IMR-90 (cell line): ENCODE measurements around the gene FOCAD. TPM values are rescaled to one million over a fixed set of nuclear protein-coding genes. Genes with fewer than 3 reads are reported as not detected.

Source experiments
- ATAC-seq: fragments of 200-7000 bp; cut with Tn5 transposase; 2 replicates; pipeline ENCODE4 v1.9.1; 2020; ENCODE audit warnings: low read depth, mild to moderate bottlenecking, moderate library complexity
- BruUV-seq: library from RNA; stranded (reverse); fragments of 400-500 nt; replicated peaks from 2 replicates; lab custom pipeline; 2021; lab: Mats Ljungman, UMichigan
- CTCF ChIA-PET: fragments of 300-600 bp; formaldehyde crosslinking; extraction: SDS; loops from one replicate; lab custom pipeline; 2021; ENCODE audit warnings: antibody characterized with exemption; lab: Yijun Ruan, JAX
- POLR2A ChIA-PET: fragments of 300-600 bp; sonication (Branson Sonifier 250); formaldehyde crosslinking; loops from one replicate; lab custom pipeline; 2022; ENCODE audit warnings: antibody characterized with exemption; ENCODE audit not compliant: unreplicated experiment; lab: Charles Lee
- DNase-seq: peaks from one replicate; pipeline ENCODE4 v3.0.0; 2013
- H2AFZ ChIP-seq: replicated peaks from 2 replicates; pipeline ENCODE3; 2013; ENCODE audit warnings: low read length, mild to moderate bottlenecking; ENCODE audit not compliant: poor library complexity
- H2AK5ac ChIP-seq: 2 replicates; pipeline ENCODE4 v1.6.1; 2013; ENCODE audit warnings: low read depth, low read length, inconsistent platforms
- H2AK9ac ChIP-seq: replicated peaks from 2 replicates; pipeline ENCODE3; 2013; ENCODE audit warnings: mild to moderate bottlenecking, low read depth, low read length, moderate library complexity; ENCODE audit not compliant: poor library complexity
- H2BK120ac ChIP-seq: 2 replicates; pipeline ENCODE4 v1.6.1; 2013; ENCODE audit warnings: low read depth, low read length, inconsistent platforms
- H2BK15ac ChIP-seq: 3 replicates; pipeline ENCODE4 v1.6.1; 2013; ENCODE audit warnings: low read depth, low read length, inconsistent platforms
- H2BK20ac ChIP-seq: 2 replicates; pipeline ENCODE4 v1.6.1; 2013; ENCODE audit warnings: low read depth, mild to moderate bottlenecking, inconsistent platforms, low read length, moderate library complexity
- H2BK5ac ChIP-seq: 2 replicates; pipeline ENCODE4 v1.6.1; 2013; ENCODE audit warnings: mild to moderate bottlenecking, low read depth, low read length, inconsistent platforms; ENCODE audit not compliant: poor library complexity, severe bottlenecking
- H3K14ac ChIP-seq: replicated peaks from 2 replicates; pipeline ENCODE4 v1.6.1; 2013; ENCODE audit warnings: low read depth, low read length, inconsistent platforms
- H3K18ac ChIP-seq: 2 replicates; pipeline ENCODE4 v1.6.1; 2013; ENCODE audit warnings: low read depth, low read length, control low read depth
- H3K23ac ChIP-seq: 2 replicates; pipeline ENCODE4 v1.6.1; 2013; ENCODE audit warnings: low read depth, low read length, inconsistent platforms
- H3K27ac ChIP-seq: 2 replicates; pipeline ENCODE4 v1.5.1; 2013; ENCODE audit warnings: mild to moderate bottlenecking, control low read depth, low read length; ENCODE audit not compliant: insufficient read depth
- H3K27me3 ChIP-seq: 2 replicates; pipeline ENCODE4 v1.6.1; 2013; ENCODE audit warnings: low read length; ENCODE audit not compliant: control insufficient read depth, insufficient read depth
- H3K36me3 ChIP-seq: 2 replicates; pipeline ENCODE4 v1.6.1; 2013; ENCODE audit warnings: low read length, mixed read lengths; ENCODE audit not compliant: control insufficient read depth, insufficient read depth
- H3K4ac ChIP-seq: 2 replicates; pipeline ENCODE4 v1.6.1; 2013; ENCODE audit warnings: low read depth, low read length, inconsistent platforms
- H3K4me1 ChIP-seq: 2 replicates; pipeline ENCODE4 v1.6.1; 2013; ENCODE audit warnings: low read length, mixed read lengths; ENCODE audit not compliant: control insufficient read depth, insufficient read depth
- H3K4me2 ChIP-seq: 2 replicates; pipeline ENCODE4 v1.6.1; 2013; ENCODE audit warnings: low read depth, mild to moderate bottlenecking, control low read depth, low read length, moderate library complexity
- H3K4me3 ChIP-seq: 2 replicates; pipeline ENCODE4 v1.5.1; 2013; ENCODE audit warnings: low read depth, mild to moderate bottlenecking, control low read depth, low read length, moderate library complexity; ENCODE audit not compliant: insufficient read depth
- H3K56ac ChIP-seq: 2 replicates; pipeline ENCODE4 v1.6.1; 2013; ENCODE audit warnings: low read length, inconsistent platforms; ENCODE audit not compliant: insufficient read depth; ENCODE audit errors: extremely low read depth
- H3K79me1 ChIP-seq, 2 experiments: 2 replicates each; pipeline ENCODE4 v1.6.1; 2013; ENCODE audit warnings: low read length in 2 of 2, inconsistent platforms in 1 of 2, low read depth in 1 of 2
- H3K9ac ChIP-seq: 2 replicates; pipeline ENCODE4 v1.6.1; 2013; ENCODE audit warnings: low read depth, low read length, control low read depth
- H3K9me1 ChIP-seq: 2 replicates; pipeline ENCODE4 v1.6.1; 2013; ENCODE audit warnings: low read length, inconsistent platforms; ENCODE audit not compliant: insufficient read depth
- H3K9me3 ChIP-seq: 2 replicates; pipeline ENCODE4 v1.6.1; 2013; ENCODE audit warnings: low read length; ENCODE audit not compliant: control insufficient read depth, insufficient read depth
- H4K20me1 ChIP-seq: 2 replicates; pipeline ENCODE4 v1.6.1; 2013; ENCODE audit warnings: low read length, inconsistent platforms; ENCODE audit not compliant: insufficient read depth
- H4K5ac ChIP-seq: 2 replicates; pipeline ENCODE4 v1.6.1; 2013; ENCODE audit warnings: mild to moderate bottlenecking, low read depth, low read length, control low read depth
- H4K8ac ChIP-seq, 2 experiments: 2 replicates each; pipeline ENCODE4 v1.6.1; 2013; ENCODE audit warnings: low read depth in 2 of 2, low read length in 2 of 2, control low read depth in 1 of 2, inconsistent platforms in 1 of 2
- H4K91ac ChIP-seq: 2 replicates; pipeline ENCODE4 v1.6.1; 2013; ENCODE audit warnings: low read depth, low read length, inconsistent platforms; ENCODE audit not compliant: insufficient read depth
- CEBPB ChIP-seq: IDR thresholded peaks from 2 replicates; pipeline ENCODE4 v1.6.1; 2012; ENCODE audit warnings: low read depth, low read length, improper control_type of control experiment
- CTCF ChIP-seq: conservative IDR thresholded peaks from 2 replicates; pipeline ENCODE4 v1.5.1; 2012; ENCODE audit warnings: mild to moderate bottlenecking, low read depth, low read length, improper control_type of control experiment
- MAFK ChIP-seq: IDR thresholded peaks from 2 replicates; pipeline ENCODE4 v1.6.1; 2012; ENCODE audit warnings: low read depth, low read length, improper control_type of control experiment
- NFE2L2 ChIP-seq: fragments of 150-350 bp; IDR thresholded peaks from 2 replicates; pipeline ENCODE4 v1.6.1; 2016; ENCODE audit warnings: low read depth, mild to moderate bottlenecking, low read length
- RCOR1 ChIP-seq: IDR thresholded peaks from 2 replicates; pipeline ENCODE4 v1.6.1; 2012; ENCODE audit warnings: mild to moderate bottlenecking, low read length, improper control_type of control experiment; ENCODE audit not compliant: insufficient replicate concordance
- RFX5 ChIP-seq: IDR thresholded peaks from 2 replicates; pipeline ENCODE4 v1.8.0; 2012; ENCODE audit warnings: low read depth, mild to moderate bottlenecking, low read length, moderate library complexity
- WGBS, 2 experiments: methylation state at CpG; one replicate each; pipeline versions ENCODE4 v1.1.5 to v1.1.7; 2013; ENCODE audit warnings: missing lambda C conversion rate in 2 of 2; ENCODE audit not compliant: insufficient read length in 1 of 2; ENCODE audit errors: extremely low coverage in 2 of 2; 5-methylcytosine and 5-hydroxymethylcytosine counted together
- dilution Hi-C: fragments of 300-500 bp; cut with HindIII; formaldehyde crosslinking; loops from one replicate; pipeline ENCODE4 v1.14.3; 2018; ENCODE audit warnings: low sequenced_read_pairs; ENCODE audit not compliant: unreplicated experiment
- in situ Hi-C: fragments of 300-500 bp; cut with MboI; formaldehyde crosslinking; loops from 3 replicates; pipeline ENCODE4 v1.14.3; 2019; ENCODE audit warnings: low sequenced_read_pairs, inconsistent platforms, mixed read lengths
- intact Hi-C: fragments of 100-400 bp; cut with micrococcal nuclease; formaldehyde crosslinking; loops from 2 replicates; pipeline ENCODE4 v1.10.0; 2022
- polyA plus RNA-seq, 3 experiments: library from polyadenylated mRNA; depleted of rRNA; stranded (reverse); fragments of >200 nt; gene quantifications; 2 replicates each; pipeline ENCODE4 v1.2.3, GENCODE V29; 2012; ENCODE audit warnings: low replicate concordance in 1 of 3
- total RNA-seq: library from RNA; depleted of rRNA; stranded (reverse); fragments of >200 nt; gene quantifications from 2 replicates; pipeline ENCODE4 v1.2.3, GENCODE V29; 2012
- TF ChIP-seq, protein P1 (sequence below): fragments of 150-350 bp; IDR thresholded peaks from 2 replicates; pipeline ENCODE4 v1.6.1; 2016; ENCODE audit warnings: low read depth, mild to moderate bottlenecking, low read length, moderate library complexity, borderline replicate concordance

The FOCAD gene
- total and polyA plus RNA-seq, 2 of the 4 experiments (the other 2 are of a cell fraction) = 28.8 to 91.2 TPM

- Histone ChIP-seq H2BK5ac (no peak overlapping the region), H4K8ac (no peak overlapping the region), H2AK9ac (no peak overlapping the region), H3K4ac (no peak overlapping the region), H3K27ac (no peak overlapping the region), H3K9ac (no peak overlapping the region), H3K27me3 (no peaks in the 10 kb centered on the region; the same call in 1 of the 2 replicates), H3K23ac (no peak overlapping the region), H4K5ac (no peak overlapping the region), H3K36me3 (no peaks in the 10 kb centered on the region), H4K20me1 (no peaks in the 10 kb centered on the region), H3K56ac (no peak overlapping the region), H3K9me1 (no peaks in the 10 kb centered on the region), H2BK15ac (no peak overlapping the region), H3K4me1 (no peaks in the 10 kb centered on the region), H2BK120ac (no peak overlapping the region), H2BK20ac (no peak overlapping the region), H3K14ac (no peak overlapping the region), H3K18ac (no peak overlapping the region), H3K4me3 (no peak overlapping the region), H4K91ac (no peak overlapping the region), H3K9me3 (no peaks in the 10 kb centered on the region), H3K79me1 (0 out of 4 replicates have a peak, but pooled peaks cover 0 to 2% of the 10 kb centered on the region in 2 experiments), H3K4me2 (no peak overlapping the region), H2AK5ac (no peak overlapping the region), H2AFZ (no peak overlapping the region)
- ATAC-seq (no peak), DNase-seq (no peak)
- TF ChIP-seq MAFK (no peak), CEBPB (no peak), RFX5 (no peak), NFE2L2 (no peak), CTCF (no peak), RCOR1 (no peak)
- TF ChIP-seq, protein P1, sequence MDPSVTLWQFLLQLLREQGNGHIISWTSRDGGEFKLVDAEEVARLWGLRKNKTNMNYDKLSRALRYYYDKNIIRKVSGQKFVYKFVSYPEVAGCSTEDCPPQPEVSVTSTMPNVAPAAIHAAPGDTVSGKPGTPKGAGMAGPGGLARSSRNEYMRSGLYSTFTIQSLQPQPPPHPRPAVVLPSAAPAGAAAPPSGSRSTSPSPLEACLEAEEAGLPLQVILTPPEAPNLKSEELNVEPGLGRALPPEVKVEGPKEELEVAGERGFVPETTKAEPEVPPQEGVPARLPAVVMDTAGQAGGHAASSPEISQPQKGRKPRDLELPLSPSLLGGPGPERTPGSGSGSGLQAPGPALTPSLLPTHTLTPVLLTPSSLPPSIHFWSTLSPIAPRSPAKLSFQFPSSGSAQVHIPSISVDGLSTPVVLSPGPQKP = no peak
- intact Hi-C loops (no loop called here), dilution Hi-C loops (no loop called here), in situ Hi-C loops (no loop called here)
- POLR2A ChIA-PET = no interaction called here
- no CpG with 5 or more reads among the region's 3 CpGs for WGBS, 2 experiments
- CTCF ChIA-PET = no interaction called here
- BruUV-seq = no TSS peak
Observed at GRCh38 chr9:20664501-20664900, 19.6 kb upstream of the FOCAD start.
